ENCODE measurements around the gene WDR49. TPM values are rescaled to one million over a fixed set of nuclear protein-coding genes. Genes with fewer than 3 reads are reported as not detected.
"Not testable (repeated sequence)": the region's sequence is repeated elsewhere in the genome, so short reads cannot be mapped to it uniquely, and the experiment has no call there.

Gene WDR49
- total RNA-seq, 1 donor from 2014 or later = 0.49 TPM

- not testable (repeated sequence) for DNase-seq
Measured at GRCh38 chr3:167614196-167614595, 39.5 kb downstream of the WDR49 start.

- DNase-seq = no peak
Measured at GRCh38 chr3:167611718-167612117, 42.0 kb downstream of the WDR49 start.

GRCh38 chr3:167609156-167609555, 44.6 kb downstream of the WDR49 start:
- DNase-seq = no peak

GRCh38 chr3:167606836-167607235, 46.9 kb downstream of the WDR49 start:
- DNase-seq = no peak

- no peak for DNase-seq
Measured at GRCh38 chr3:167605871-167606270, 47.9 kb downstream of the WDR49 start.

GRCh38 chr3:167602041-167602440, 51.7 kb downstream of the WDR49 start:
- DNase-seq = no peak

- no peak for DNase-seq
Measured at GRCh38 chr3:167587651-167588050, 66.1 kb downstream of the WDR49 start.

- no peak for DNase-seq
Measured at GRCh38 chr3:167575000-167575600, 78.6 kb downstream of the WDR49 start.

- DNase-seq = no peak
Measured at GRCh38 chr3:167572991-167573390, 80.8 kb downstream of the WDR49 start.

- DNase-seq = no peak
Measured at GRCh38 chr3:167568634-167569033, 85.1 kb downstream of the WDR49 start.

GRCh38 chr3:167565489-167565888, 88.3 kb downstream of the WDR49 start:
- DNase-seq = no peak

GRCh38 chr3:167564612-167565011, 89.1 kb downstream of the WDR49 start:
- DNase-seq = no peak

- no peak for DNase-seq
Measured at GRCh38 chr3:167559924-167560323, 93.8 kb downstream of the WDR49 start.

GRCh38 chr3:167554898-167555297, 98.8 kb downstream of the WDR49 start:
- DNase-seq = no peak

GRCh38 chr3:167538081-167538480, 115.7 kb downstream of the WDR49 start:
- no peak for DNase-seq

GRCh38 chr3:167521006-167521355, 132.8 kb downstream of the WDR49 start:
- no peak for DNase-seq

GRCh38 chr3:167520266-167521005, 133.3 kb downstream of the WDR49 start:
- DNase-seq = no peak

GRCh38 chr3:167507954-167508353, 145.8 kb downstream of the WDR49 start:
- DNase-seq = no peak

- DNase-seq = no peak
Measured at GRCh38 chr3:167502401-167502800, 151.3 kb downstream of the WDR49 start.

GRCh38 chr3:167501941-167502340, 151.8 kb downstream of the WDR49 start:
- no peak for DNase-seq

GRCh38 chr3:167497903-167498302, 155.8 kb downstream of the WDR49 start:
- no peak for DNase-seq

- DNase-seq = no peak
Measured at GRCh38 chr3:167493244-167493643, 160.5 kb downstream of the WDR49 start.

GRCh38 chr3:167491621-167492020, 162.1 kb downstream of the WDR49 start:
- no peak for DNase-seq

- DNase-seq = no peak
Measured at GRCh38 chr3:167489571-167489970, 164.2 kb downstream of the WDR49 start.
